Peyer's patch (tissue), 4 donors: ENCODE data around the gene NOTUM.

Source experiments
- CTCF ChIP-seq, 6 experiments: fragments of 450-650 bp in 4 of 6; fragments of 200-600 bp in 2 of 6; sonication (generic) in 1 of 6; IDR thresholded peaks; one replicate each; pipeline ENCODE4 v1.5.1; 2017 to 2019; ENCODE audit warnings: antibody characterized with exemption in 6 of 6, mild to moderate bottlenecking in 3 of 6, moderate library complexity in 1 of 6
- POLR2A ChIP-seq, 2 donors: fragments of 450-650 bp; IDR thresholded peaks; one replicate each; pipeline ENCODE4 v1.5.1; 2017; ENCODE audit warnings: antibody characterized with exemption in 2 of 2, mild to moderate bottlenecking in 2 of 2, moderate library complexity in 2 of 2

- no peak for TF ChIP-seq CTCF (IDR thresholded peaks at IDR 0.05)
- no peak for TF ChIP-seq POLR2A (IDR thresholded peaks at IDR 0.05)
These were observed 5.6 kb upstream of the NOTUM start for GRCh38 chr17:81966343-81967243.
